Cardiac muscle cell (in vitro differentiated cells and primary cell): ENCODE data around the gene APOBEC3B. TPM values are rescaled to one million over a fixed set of nuclear protein-coding genes. Genes with fewer than 3 reads are reported as not detected.

Experiments used
- DNase-seq, 2 donors: peaks; one replicate each; pipeline versions ENCODE4 v3.0.0 to v3.0.0-alpha.2; 2010 to 2017; ENCODE audit warnings: low read depth in 1 of 2, low spot score in 1 of 2
- H3K27ac ChIP-seq: fragments of 200-600 bp; sonication (generic); 2 replicates; pipeline ENCODE4 v1.5.1; 2016
- H3K27me3 ChIP-seq: fragments of 200-600 bp; sonication (generic); 2 replicates; pipeline ENCODE4 v1.6.0; 2016; ENCODE audit warnings: control low read depth
- H3K36me3 ChIP-seq: fragments of 200-600 bp; sonication (generic); 2 replicates; pipeline ENCODE4 v1.5.1; 2016; ENCODE audit warnings: control low read depth
- H3K4me1 ChIP-seq: fragments of 200-600 bp; sonication (generic); 2 replicates; pipeline ENCODE4 v1.8.1; 2017; ENCODE audit warnings: low read depth, mild to moderate bottlenecking, mixed run types
- H3K4me3 ChIP-seq: fragments of 200-600 bp; sonication (generic); 2 replicates; pipeline ENCODE4 v1.5.1; 2016; ENCODE audit warnings: mild to moderate bottlenecking
- H3K9me3 ChIP-seq: fragments of 200-600 bp; sonication (generic); 2 replicates; pipeline ENCODE4 v1.5.1; 2017; ENCODE audit warnings: low read depth, mild to moderate bottlenecking, control low read depth
- CTCF ChIP-seq: IDR thresholded peaks from 2 replicates; pipeline ENCODE4 v1.5.1; 2012; ENCODE audit warnings: low read depth, mild to moderate bottlenecking, low read length
- polyA plus RNA-seq: library from polyadenylated mRNA; unstranded; fragments of >200 nt; fragmentation: Nextera tagmentation; extraction: Ambion mirVana; gene quantifications from 2 replicates; pipeline ENCODE4 v1.2.1, GENCODE V29; 2016
- total RNA-seq: library from RNA; depleted of rRNA; stranded (reverse); fragments of >200 nt; gene quantifications from 2 replicates; pipeline ENCODE4 v1.2.3, GENCODE V29; 2016

Gene APOBEC3B
- total and polyA plus RNA-seq, 2 experiments from 2014 or later = 6.5 to 6.8 TPM

GRCh38 chr22:38966942-38967341, 15.2 kb upstream of the APOBEC3B start:
- TF ChIP-seq CTCF = no peak
- Histone ChIP-seq H3K9me3 (no peaks in the 10 kb centered on the region), H3K27me3 (no peaks in the 10 kb centered on the region), H3K36me3 (no peaks in the 10 kb centered on the region), H3K4me1 (peaks cover 35% of the 10 kb centered on the region), H3K4me3 (no peak overlapping the region), H3K27ac (no peak overlapping the region)
- no peak for DNase-seq

GRCh38 chr22:38967451-38968450, 14.4 kb upstream of the APOBEC3B start:
- H3K27me3 ChIP-seq = no peaks in the 10 kb centered on the region
- H3K4me3 ChIP-seq = no peak overlapping the region
- no peaks in the 10 kb centered on the region for H3K36me3 ChIP-seq
- no peaks in the 10 kb centered on the region for H3K9me3 ChIP-seq
- peaks cover 35% of the 10 kb centered on the region for H3K4me1 ChIP-seq
- TF ChIP-seq CTCF = no peak
- DNase-seq = no peak
- no peak overlapping the region for H3K27ac ChIP-seq

GRCh38 chr22:38968801-38969200, 13.3 kb upstream of the APOBEC3B start:
- TF ChIP-seq CTCF = no peak
- Histone ChIP-seq H3K36me3 (no peaks in the 10 kb centered on the region), H3K4me3 (no peak overlapping the region)

GRCh38 chr22:38970551-38970950, 11.6 kb upstream of the APOBEC3B start:
- Histone ChIP-seq H3K4me3 (no peak overlapping the region), H3K4me1 (peaks cover 12% of the 10 kb centered on the region), H3K36me3 (no peaks in the 10 kb centered on the region), H3K9me3 (no peaks in the 10 kb centered on the region), H3K27ac (no peak overlapping the region), H3K27me3 (no peaks in the 10 kb centered on the region)
- DNase-seq = no peak
- TF ChIP-seq CTCF = no peak

More at GRCh38 chr22:38968801-38969200, 13.3 kb upstream of the APOBEC3B start:
- Histone ChIP-seq H3K27ac (no peak overlapping the region), H3K9me3 (no peaks in the 10 kb centered on the region), H3K4me1 (peaks cover 29% of the 10 kb centered on the region), H3K27me3 (no peaks in the 10 kb centered on the region)
- no peak for DNase-seq

GRCh38 chr22:38971202-38971601, 10.9 kb upstream of the APOBEC3B start:
- DNase-seq = no peak
- no peak overlapping the region for H3K27ac ChIP-seq

More at GRCh38 chr22:38971202-38971601, 10.9 kb upstream of the APOBEC3B start:
- H3K9me3 ChIP-seq = no peaks in the 10 kb centered on the region
- no peaks in the 10 kb centered on the region for H3K27me3 ChIP-seq
- H3K4me3 ChIP-seq = no peak overlapping the region
- peaks cover 5% of the 10 kb centered on the region for H3K4me1 ChIP-seq
- no peaks in the 10 kb centered on the region for H3K36me3 ChIP-seq
- TF ChIP-seq CTCF = no peak
